ENCODE data around the gene S100A5. TPM values are rescaled to one million over a fixed set of nuclear protein-coding genes. Genes with fewer than 3 reads are reported as not detected.

S100A5 gene, protein sequence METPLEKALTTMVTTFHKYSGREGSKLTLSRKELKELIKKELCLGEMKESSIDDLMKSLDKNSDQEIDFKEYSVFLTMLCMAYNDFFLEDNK
- 0.37 and 0.39 TPM in 2 replicates for total RNA-seq

DNA sequence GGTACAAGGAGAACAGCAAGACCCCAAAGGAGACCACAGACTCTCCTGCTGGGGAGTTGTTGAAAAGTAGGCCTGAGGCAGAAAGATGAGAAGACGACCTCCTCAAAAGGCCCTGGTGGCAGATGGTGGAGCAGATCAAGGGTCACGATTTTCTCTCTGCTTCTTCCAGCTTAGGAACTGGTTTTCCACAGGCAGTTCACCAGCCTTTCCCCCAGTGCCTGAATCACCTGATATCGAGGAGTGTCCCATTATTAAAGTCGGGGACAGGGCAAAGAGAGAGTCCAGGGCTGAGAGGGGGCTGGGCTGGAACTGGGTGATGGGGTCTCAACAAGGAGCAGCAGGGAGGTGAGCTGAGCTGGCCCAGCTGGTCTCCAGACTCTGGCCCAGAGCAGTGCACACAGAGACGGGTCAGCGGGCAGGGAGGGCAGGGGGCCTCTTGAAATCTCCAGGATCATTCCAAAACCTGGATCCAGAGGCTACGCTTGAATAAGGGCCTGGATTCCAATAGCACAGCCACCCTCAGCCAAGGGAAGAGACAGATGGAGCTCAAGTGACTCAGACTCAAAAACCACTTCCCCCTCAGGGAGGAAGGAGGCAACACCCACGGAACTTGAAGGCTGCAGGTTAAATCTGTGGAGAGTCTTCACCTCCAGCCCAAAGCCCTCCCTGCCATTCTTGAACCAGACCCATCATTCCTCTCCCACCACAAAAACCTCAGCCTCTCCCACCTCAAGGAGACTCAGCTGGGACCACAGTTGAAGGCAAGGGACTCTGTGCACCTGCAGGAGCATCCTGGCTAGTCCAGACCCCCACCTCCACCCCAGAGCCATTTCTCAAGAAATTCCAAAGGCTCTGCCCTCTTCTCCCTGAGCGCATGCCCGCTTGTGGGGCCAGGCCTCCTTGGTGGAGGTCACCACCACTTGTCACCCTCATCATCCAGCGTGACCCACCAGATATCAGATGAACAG, at the start of gene S100A5:
Gene S100A5 (minus strand): TSS at position 541 of the 968 bp plus-strand sequence. CDS start 743 bp downstream, outside the sequence.

DNA sequence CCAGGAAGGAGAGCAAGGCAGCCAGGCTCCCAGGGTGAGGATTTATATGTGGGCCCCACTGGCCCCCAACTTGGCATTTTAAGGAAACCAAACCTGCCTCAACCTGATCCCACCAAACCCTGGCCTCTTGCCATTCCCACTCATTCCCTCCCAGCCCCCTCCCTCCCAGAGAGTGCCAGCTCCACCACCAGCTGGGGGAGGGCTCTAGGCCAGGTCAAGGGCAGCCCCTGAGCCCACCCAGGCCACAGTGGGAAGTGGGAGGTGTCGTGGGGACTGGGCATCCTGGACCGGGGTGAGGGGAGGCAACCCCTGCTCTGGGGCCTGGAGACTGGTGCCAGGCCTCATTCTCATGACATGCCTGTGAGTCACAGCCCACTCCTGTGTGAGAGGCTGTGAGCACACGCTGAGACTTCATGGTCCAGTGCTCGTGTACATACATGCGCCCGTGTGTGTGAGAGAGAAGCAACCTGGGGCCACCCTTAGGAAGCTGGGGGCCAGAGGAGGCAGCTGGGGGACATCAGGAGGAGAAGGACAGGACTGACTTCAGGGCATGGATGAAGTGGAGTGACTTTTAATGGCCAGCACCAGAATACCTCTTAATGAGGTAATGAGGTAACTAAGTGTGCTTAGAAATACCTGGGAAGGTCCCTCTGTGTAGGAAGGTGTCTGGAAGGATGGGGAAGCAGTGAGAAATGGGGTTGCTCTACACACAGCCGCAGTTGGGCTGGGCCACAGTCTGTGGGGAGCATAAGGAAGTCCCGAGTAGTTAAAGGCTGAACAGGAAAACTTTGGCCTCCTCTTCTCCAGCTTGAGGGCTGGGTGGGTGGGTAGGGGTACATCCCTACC, 25.0 kb upstream of the S100A5 start, which contains the start of gene S100A2:
Gene S100A2 (minus strand): TSS at position 316 of the 846 bp plus-strand sequence. CDS start 1,967 bp downstream, outside the sequence.

DNA sequence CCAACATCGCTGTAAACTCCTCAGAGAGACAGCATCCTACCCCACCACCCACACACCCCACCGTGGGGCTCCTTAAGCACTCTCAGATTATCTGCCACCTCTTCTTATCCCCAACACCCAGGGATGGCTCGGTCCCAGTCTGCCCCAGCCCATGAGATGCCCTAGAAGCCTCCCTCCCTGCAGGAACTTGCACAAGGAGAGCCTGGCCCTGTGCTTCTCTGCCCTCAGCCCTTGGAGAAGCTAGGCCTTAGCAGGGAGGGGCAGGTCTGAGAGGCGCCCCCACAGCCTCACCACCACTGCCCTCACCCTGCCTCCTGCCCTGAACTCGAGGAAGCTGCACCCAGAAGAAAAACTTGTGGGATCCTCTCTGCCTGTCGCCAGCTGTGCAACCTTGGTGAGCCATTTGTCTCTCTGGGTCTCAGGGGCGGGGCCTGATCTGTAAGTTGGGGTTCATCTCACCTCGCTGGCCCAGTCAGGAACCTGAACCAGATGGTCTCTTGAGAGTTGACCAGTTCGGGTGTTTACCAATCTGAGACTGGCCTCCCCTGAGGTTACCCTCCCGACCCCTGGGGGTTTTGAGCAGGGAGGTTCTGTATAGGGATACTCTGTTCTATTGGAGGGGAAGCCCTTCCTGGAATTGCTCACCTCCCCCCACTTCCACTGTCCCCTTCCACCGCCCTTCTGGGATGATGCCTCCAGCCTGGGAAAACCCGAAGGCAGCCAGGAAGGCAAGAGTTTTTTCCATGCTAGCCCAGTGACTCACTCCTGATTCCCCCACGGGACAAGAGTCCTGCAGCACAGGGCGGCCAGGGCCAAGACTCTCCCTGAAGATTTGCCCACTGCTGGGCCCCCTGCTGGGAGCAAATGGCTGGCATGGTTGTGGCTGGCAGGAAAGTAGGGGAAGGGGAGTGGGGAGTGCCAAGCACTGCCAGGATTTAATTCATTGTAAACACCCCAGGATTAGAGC, 8.3 kb upstream of the S100A5 start, which contains the start of gene S100A3:
Gene S100A3 (minus strand): TSS at position 537 of the 967 bp plus-strand sequence. CDS start 773 bp downstream, outside the sequence.

DNA sequence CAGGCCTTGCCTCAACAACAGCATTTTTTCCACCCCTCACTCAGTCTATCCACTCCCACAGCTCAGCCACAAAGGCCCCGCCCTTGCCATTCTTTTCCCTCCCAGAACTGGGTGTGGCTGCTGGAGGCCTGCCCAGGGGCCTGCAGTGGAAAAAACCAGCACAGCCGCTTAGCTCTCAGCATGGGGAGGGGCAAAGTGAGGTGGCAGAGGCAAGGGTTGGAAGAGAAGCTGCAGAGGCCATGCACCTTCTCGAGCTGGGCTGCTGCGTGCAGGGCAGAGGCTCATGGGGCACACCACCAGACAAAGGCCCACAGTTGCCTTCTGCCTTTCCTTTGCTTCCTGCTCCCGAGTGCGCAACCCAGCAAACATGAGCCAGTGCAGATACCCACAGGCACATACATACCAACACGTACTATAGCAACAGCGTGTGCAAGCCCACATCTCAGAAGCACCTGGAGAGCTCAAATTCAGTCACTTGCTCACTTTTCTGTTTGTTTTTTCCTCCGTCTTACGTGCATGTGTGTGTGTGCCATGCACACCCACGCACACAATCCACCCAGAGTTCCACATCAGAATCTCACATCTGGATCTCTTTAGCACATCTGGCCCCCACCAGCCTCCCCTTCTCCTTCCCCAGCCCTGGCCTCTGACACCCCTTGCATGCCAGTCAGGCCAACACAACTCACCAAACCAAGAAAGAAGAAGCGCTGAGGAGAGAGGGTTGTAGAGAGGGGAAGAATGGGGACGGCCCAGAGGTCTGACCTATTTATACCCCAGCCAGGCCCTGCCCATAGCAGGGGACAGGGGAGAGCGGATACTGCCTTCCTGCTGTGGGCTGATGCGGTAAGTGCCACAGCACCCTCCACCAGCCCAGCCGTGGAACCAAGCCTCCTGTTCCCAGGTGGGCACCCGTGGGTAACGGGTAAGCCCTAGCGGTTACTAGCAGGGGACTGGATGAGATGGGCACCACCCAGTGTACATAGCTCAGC, 4.6 kb upstream of the S100A5 start, which contains the start of gene S100A4:
Gene S100A4 (minus strand): TSS at position 740 of the 989 bp plus-strand sequence. CDS start 1,012 bp downstream, outside the sequence.

DNA sequence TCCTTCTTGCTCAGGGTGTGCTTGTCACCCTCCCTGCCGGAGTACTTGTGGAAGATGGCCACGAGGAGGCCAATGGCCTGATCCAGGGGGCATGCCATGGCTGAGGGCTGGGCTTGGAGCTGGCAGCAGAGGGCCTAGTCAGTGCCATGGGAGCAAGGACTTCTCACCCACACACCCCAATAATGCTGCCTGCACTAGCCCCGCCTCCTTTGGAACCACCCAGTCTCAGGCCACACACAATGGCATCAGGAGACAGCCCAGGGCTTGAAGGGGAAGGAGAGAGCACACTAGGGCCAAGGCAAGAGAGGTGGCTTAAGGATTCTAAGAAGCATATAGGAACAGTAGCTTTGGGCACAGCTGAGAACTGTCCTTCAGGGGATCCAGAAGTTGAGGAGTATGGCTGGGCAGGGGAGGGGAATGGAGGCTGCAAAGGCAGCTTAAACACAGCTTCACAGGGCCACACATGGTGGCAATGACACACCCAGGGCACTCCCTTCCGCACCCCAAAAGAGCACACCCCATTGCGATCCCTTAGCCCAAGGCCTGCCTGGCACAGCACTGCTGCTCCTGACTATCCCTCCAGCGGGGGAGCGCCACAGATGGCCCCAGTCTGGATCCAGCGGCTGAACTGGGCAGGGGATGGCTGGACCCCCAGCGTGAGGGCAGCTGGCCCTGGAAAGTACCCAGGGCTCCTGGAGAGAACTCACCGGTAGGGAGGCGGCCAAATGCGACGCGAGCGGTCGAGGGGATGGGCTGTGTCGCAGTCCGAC, 5.3 kb downstream of the S100A5 start, which contains the start of gene S100A6:
Gene S100A6 (minus strand): TSS at position 750 of the 770 bp plus-strand sequence. CDS start 652 bp downstream, at position 98.

Other genes with a start within 250 kb of the S100A5 start
- not detected in 2 replicates for gene PGLYRP3, start 228.0 kb downstream of the S100A5 start, total RNA-seq
- gene PGLYRP4, start 192.1 kb downstream of the S100A5 start, total RNA-seq: not detected in 2 replicates
- gene S100A9, start 183.1 kb downstream of the S100A5 start, total RNA-seq: not detected in 2 replicates
- not detected in 2 replicates for gene S100A12, start 165.3 kb downstream of the S100A5 start, total RNA-seq
- gene S100A8, start 149.9 kb downstream of the S100A5 start, total RNA-seq: not detected in 2 replicates
- not detected in 2 replicates for gene S100A7A, start 124.4 kb downstream of the S100A5 start, total RNA-seq
- not detected in 2 replicates for gene S100A7, start 80.3 kb downstream of the S100A5 start, total RNA-seq
- 1,114 and 1,653 TPM in 2 replicates for gene S100A6, start 4.9 kb downstream of the S100A5 start, total RNA-seq
- gene S100A4, start 4.9 kb upstream of the S100A5 start, total RNA-seq: 432 and 695 TPM in 2 replicates
- gene S100A3, start 8.3 kb upstream of the S100A5 start, total RNA-seq: 18.6 and 22.0 TPM in 2 replicates
- gene S100A2, start 24.9 kb upstream of the S100A5 start, total RNA-seq: 1.5 and 1.6 TPM in 2 replicates
- gene S100A16, start 72.2 kb upstream of the S100A5 start, total RNA-seq: 537 and 634 TPM in 2 replicates
- gene S100A14, start 75.4 kb upstream of the S100A5 start, total RNA-seq: 0.39 and 0.73 TPM in 2 replicates
- gene S100A13, start 86.6 kb upstream of the S100A5 start, total RNA-seq: 75.7 and 148 TPM in 2 replicates
- gene S100A1, start 87.5 kb upstream of the S100A5 start, total RNA-seq: not detected in 2 replicates
- 33.1 and 46.3 TPM in 2 replicates for gene CHTOP, start 93.1 kb upstream of the S100A5 start, total RNA-seq
- 45.6 and 50.6 TPM in 2 replicates for gene SNAPIN, start 117.8 kb upstream of the S100A5 start, total RNA-seq
- 162 and 184 TPM in 2 replicates for gene ILF2, start 130.1 kb upstream of the S100A5 start, total RNA-seq
- 6.2 and 6.3 TPM in 2 replicates for gene NPR1, start 137.8 kb upstream of the S100A5 start, total RNA-seq
- 40.4 and 53.8 TPM in 2 replicates for gene INTS3, start 187.1 kb upstream of the S100A5 start, total RNA-seq
- 14.3 and 19.4 TPM in 2 replicates for gene SLC27A3, start 234.5 kb upstream of the S100A5 start, total RNA-seq

Measured in subcutaneous preadipocyte (primary cell).